Panc1 (cell line): ENCODE data around the gene ZNF512B. TPM values are rescaled to one million over a fixed set of nuclear protein-coding genes. Genes with fewer than 3 reads are reported as not detected.

Experiments used
- ATAC-seq: fragments of 200-7000 bp; cut with Tn5 transposase; 2 replicates; pipeline ENCODE4 v1.9.1; 2020; ENCODE audit warnings: mild to moderate bottlenecking, moderate library complexity
- BruUV-seq: library from RNA; stranded (reverse); fragments of 400-500 nt; replicated peaks from 2 replicates; lab custom pipeline; 2021; lab: Mats Ljungman, UMichigan
- CTCF ChIA-PET: fragments of 300-600 bp; sonication (Branson Sonifier 250); formaldehyde crosslinking; loops from one replicate; lab custom pipeline; 2022; ENCODE audit warnings: antibody characterized with exemption; lab: Charles Lee
- POLR2A ChIA-PET: fragments of 300-600 bp; sonication (Branson Sonifier 250); formaldehyde crosslinking; loops from one replicate; lab custom pipeline; 2022; ENCODE audit warnings: antibody characterized with exemption; lab: Charles Lee
- DNase-seq: peaks from one replicate; pipeline ENCODE4 v3.0.0-alpha.2; 2010; ENCODE audit warnings: low read depth, low spot score
- H3K27ac ChIP-seq: 2 replicates; pipeline ENCODE4 v1.5.1; 2011; ENCODE audit warnings: mild to moderate bottlenecking, low read length, inconsistent platforms
- H3K27me3 ChIP-seq: fragments of 200-500 bp; sonication (Bioruptor generic); 2 replicates; pipeline ENCODE4 v1.6.0; 2014; ENCODE audit warnings: low read length, inconsistent platforms; ENCODE audit not compliant: control insufficient read depth, insufficient read depth
- H3K36me3 ChIP-seq: fragments of 200-500 bp; sonication (Bioruptor generic); 2 replicates; pipeline ENCODE4 v1.5.1; 2014; ENCODE audit warnings: inconsistent platforms, mild to moderate bottlenecking, low read length, moderate library complexity; ENCODE audit not compliant: control insufficient read depth, insufficient read depth
- H3K4me1 ChIP-seq: 2 replicates; pipeline ENCODE4 v1.5.1; 2011; ENCODE audit warnings: inconsistent platforms, mild to moderate bottlenecking, low read length, moderate library complexity; ENCODE audit not compliant: control insufficient read depth, insufficient read depth
- H3K4me3 ChIP-seq, 2 experiments: 2 replicates each; pipeline ENCODE4 v1.5.1; 2011 to 2012; ENCODE audit warnings: low read depth in 2 of 2, low read length in 2 of 2, mild to moderate bottlenecking in 2 of 2, inconsistent platforms in 1 of 2, moderate library complexity in 1 of 2
- H3K9me3 ChIP-seq: fragments of 200-500 bp; sonication (Bioruptor generic); 2 replicates; pipeline ENCODE4 v1.5.1; 2014; ENCODE audit warnings: low read depth, mild to moderate bottlenecking, inconsistent platforms, low read length, moderate library complexity; ENCODE audit not compliant: control insufficient read depth, insufficient read depth
- CTCF ChIP-seq: fragments of 450-650 bp; IDR thresholded peaks from 2 replicates; pipeline ENCODE4 v1.5.1; 2017; ENCODE audit warnings: mild to moderate bottlenecking
- POLR2AphosphoS5 ChIP-seq: IDR thresholded peaks from 2 replicates; pipeline ENCODE4 v1.6.1; 2012; ENCODE audit warnings: mild to moderate bottlenecking, low read depth, low read length, moderate library complexity
- REST ChIP-seq, 2 experiments: IDR thresholded peaks; 2 replicates each; pipeline ENCODE4 v1.6.1; 2011 to 2012; ENCODE audit warnings: low read depth in 2 of 2, control low read depth in 1 of 2, low read length in 1 of 2, mild to moderate bottlenecking in 1 of 2, moderate library complexity in 1 of 2; ENCODE audit not compliant: insufficient read depth in 1 of 2
- SIN3A ChIP-seq: IDR thresholded peaks from 2 replicates; pipeline ENCODE4 v1.6.1; 2012; ENCODE audit warnings: low read depth, mild to moderate bottlenecking, low read length, moderate library complexity, borderline replicate concordance; ENCODE audit not compliant: insufficient read depth
- TCF7L2 ChIP-seq: IDR thresholded peaks from 2 replicates; pipeline ENCODE4 v1.6.1; 2011; ENCODE audit warnings: mild to moderate bottlenecking, low read depth, low read length, inconsistent platforms
- in situ Hi-C: cut with HindIII; loops from 2 replicates; pipeline ENCODE4 v1.10.0; 2016; ENCODE audit warnings: low sequenced_read_pairs, low pct_unique_long_range_greater_than_20kb
- intact Hi-C: fragments of 100-400 bp; cut with micrococcal nuclease; formaldehyde crosslinking; loops from one replicate; pipeline ENCODE4 v1.10.0; 2022; ENCODE audit not compliant: unreplicated experiment
- total RNA-seq: library from RNA; stranded (reverse); gene quantifications from one replicate; pipeline ENCODE4 v1.2.1, GENCODE V29; 2021; ENCODE audit not compliant: unreplicated experiment

ZNF512B gene
- total RNA-seq, 1 experiment from 2014 or later: 17.9 TPM

GRCh38 chr20:63980806-63981728 lies 11.3 kb upstream of the ZNF512B start, which contains the start of gene PRPF6:
TSS of gene PRPF6 (plus strand) at chr20:63981132. CDS start at chr20:63981246, 114 bp downstream.
- in situ Hi-C loops (no loop called here), intact Hi-C loops (no loop called here)
- peak within 1 kb of the TSS; percentile 89 for H3K27ac ChIP-seq
- peak within 1 kb of the TSS; percentile 76 to 88 for H3K4me3 ChIP-seq
- no peaks in the 10 kb centered on the region for H3K9me3 ChIP-seq
- no peak for TF ChIP-seq REST (IDR thresholded peaks at IDR 0.05; ENCODE audit: insufficient read depth in 1 of 2, low read depth in 2 of 2, low read length in 1 of 2)
- TF ChIP-seq TCF7L2: peak; percentile 17; the same call in 1 of the 2 replicates
- TF ChIP-seq POLR2AphosphoS5: peak; percentile 68
- peak; percentile 96 for TF ChIP-seq CTCF
- peak; percentile 63; the same call in 1 of the 2 replicates for TF ChIP-seq SIN3A
- peaks cover 14% of the 10 kb centered on the region for H3K36me3 ChIP-seq
- no peaks in the 10 kb centered on the region for H3K27me3 ChIP-seq
- no peak for DNase-seq
- ATAC-seq: peak; percentile 83
- CTCF ChIA-PET: interaction anchor here (0.6 to 2.3 kb wide), 4 partner anchors 56 to 164 kb away, joined by 3 to 9 read pairs (median 6); no protein-coding TSS in a partner anchor
- BruUV-seq: no TSS peak
- POLR2A ChIA-PET: interaction anchor here (0.6 to 1.3 kb wide), 6 partner anchors 9 to 473 kb away, joined by 3 to 5 read pairs (median 4); no protein-coding TSS in a partner anchor
- peaks cover 33% of the 10 kb centered on the region for H3K4me1 ChIP-seq

- intact Hi-C loops: no loop called here
- no TSS peak for BruUV-seq
- Histone ChIP-seq H3K36me3 (peaks cover 10% of the 10 kb centered on the region), H3K27ac (peak overlapping the region; percentile 89), H3K4me1 (peaks cover 33% of the 10 kb centered on the region), H3K27me3 (no peaks in the 10 kb centered on the region), H3K4me3 (peak overlapping the region; percentile 76 to 88), H3K9me3 (no peaks in the 10 kb centered on the region)
- ChIA-PET CTCF (interaction anchor here (0.6 to 2.3 kb wide), 4 partner anchors 57 to 163 kb away, joined by 3 to 9 read pairs (median 6); no protein-coding TSS in a partner anchor), POLR2A (interaction anchor here (0.6 to 1.3 kb wide), 6 partner anchors 10 to 472 kb away, joined by 3 to 5 read pairs (median 4); no protein-coding TSS in a partner anchor)
- TF ChIP-seq REST (IDR thresholded peaks at IDR 0.05; ENCODE audit: insufficient read depth in 1 of 2, low read depth in 2 of 2, low read length in 1 of 2): no peak
- TF ChIP-seq SIN3A: no peak
- TF ChIP-seq POLR2AphosphoS5: no peak
- TF ChIP-seq TCF7L2: no peak
- TF ChIP-seq CTCF: no peak
- DNase-seq (no peak), ATAC-seq (peak; percentile 56)
- in situ Hi-C loops: no loop called here
These were observed 10.6 kb upstream of the ZNF512B start for GRCh38 chr20:63980317-63980805.
